NCI-H226 (cell line): ENCODE results near the gene ZNRF1.
"Not testable (repeated sequence)": the region's sequence is repeated elsewhere in the genome, so short reads cannot be mapped to it uniquely, and the experiment has no call there.

Source experiments
- DNase-seq: peaks from one replicate; pipeline ENCODE4 v3.0.0-alpha.2; 2015

ZNRF1 gene

GRCh38 chr16:74998481-74999218 lies at the start of gene ZNRF1:
Gene ZNRF1, plus strand, starts transcription at chr16:74999024. Its CDS starts 648 bp downstream, at chr16:74999672.
- peak; percentile 75 for DNase-seq

- DNase-seq = no peak
These were observed 49.5 kb upstream of the ZNRF1 start for GRCh38 chr16:74949309-74949708.

- DNase-seq = no peak
These were observed 48.3 kb upstream of the ZNRF1 start for GRCh38 chr16:74950511-74950910.

- no peak for DNase-seq
These were observed 47.6 kb upstream of the ZNRF1 start for GRCh38 chr16:74951206-74951605.

- DNase-seq = no peak
These were observed 47.1 kb upstream of the ZNRF1 start for GRCh38 chr16:74951681-74952080.

- DNase-seq = no peak
These were observed 44.1 kb upstream of the ZNRF1 start for GRCh38 chr16:74954763-74955162.

- DNase-seq = no peak
These were observed 25.5 kb upstream of the ZNRF1 start for GRCh38 chr16:74973304-74973703.

- no peak for DNase-seq
These were observed 23.2 kb upstream of the ZNRF1 start for GRCh38 chr16:74975591-74975990.

- DNase-seq = no peak
These were observed 16.6 kb upstream of the ZNRF1 start for GRCh38 chr16:74982256-74982655.

GRCh38 chr16:74984194-74984528 lies 14.7 kb upstream of the ZNRF1 start:
- no peak for DNase-seq

- peak; percentile 99 for DNase-seq
These were observed 14.1 kb upstream of the ZNRF1 start, which contains the start of gene WDR59 for GRCh38 chr16:74984529-74985296. Gene WDR59, minus strand, starts transcription at chr16:74985123. Its CDS starts 106 bp downstream, at chr16:74985017.

- DNase-seq = no peak
These were observed 11.7 kb upstream of the ZNRF1 start for GRCh38 chr16:74987027-74987681.

GRCh38 chr16:74989864-74990263 lies 9.0 kb upstream of the ZNRF1 start:
- DNase-seq = not testable (repeated sequence)

- no peak for DNase-seq
These were observed 8.0 kb upstream of the ZNRF1 start for GRCh38 chr16:74990832-74991231.

GRCh38 chr16:74991268-74991592 lies 7.6 kb upstream of the ZNRF1 start:
- no peak for DNase-seq

GRCh38 chr16:74991593-74992403 lies 7.0 kb upstream of the ZNRF1 start:
- DNase-seq = no peak

- no peak for DNase-seq
These were observed 2.8 kb upstream of the ZNRF1 start for GRCh38 chr16:74995986-74996385.

- DNase-seq = no peak
These were observed 1.8 kb upstream of the ZNRF1 start for GRCh38 chr16:74997042-74997491.

- DNase-seq = peak; percentile 12
These were observed 390 bp downstream of the ZNRF1 start for GRCh38 chr16:74999219-74999608.

- DNase-seq = peak; percentile 21
These were observed 1.0 kb downstream of the ZNRF1 start for GRCh38 chr16:74999609-75000480.

GRCh38 chr16:75000481-75001081 lies 1.8 kb downstream of the ZNRF1 start:
- no peak for DNase-seq
